Caco-2 (cell line): Measurements from ENCODE around the gene PLEKHD1. TPM values are rescaled to one million over a fixed set of nuclear protein-coding genes. Genes with fewer than 3 reads are reported as not detected.

ENCODE experiments used
- Bru-seq: library from RNA; stranded (reverse); fragments of 400-500 nt; gene quantifications from one replicate; lab custom pipeline; 2021; lab: Mats Ljungman, UMichigan
- BruChase-seq, 2 experiments: library from RNA; stranded (reverse); fragments of 400-500 nt; gene quantifications; one replicate each; lab custom pipeline; 2021; lab: Mats Ljungman, UMichigan
- BruUV-seq: library from RNA; stranded (reverse); fragments of 400-500 nt; replicated peaks from 2 replicates; lab custom pipeline; 2021; lab: Mats Ljungman, UMichigan
- CTCF ChIA-PET: fragments of 300-600 bp; sonication (Branson Sonifier 250); formaldehyde crosslinking; loops from one replicate; lab custom pipeline; 2022; ENCODE audit warnings: antibody characterized with exemption; lab: Charles Lee
- POLR2A ChIA-PET: fragments of 300-600 bp; sonication (Branson Sonifier 250); formaldehyde crosslinking; loops from one replicate; lab custom pipeline; 2022; ENCODE audit warnings: antibody characterized with exemption; lab: Charles Lee
- DNase-seq, 2 experiments: peaks; one replicate each; pipeline versions ENCODE4 v3.0.0 to v3.0.0-alpha.2; 2020 to 2022
- H3K27me3 ChIP-seq: replicated peaks from 2 replicates; pipeline ENCODE4 v1.6.0; 2011; ENCODE audit warnings: low read length; ENCODE audit not compliant: control insufficient read depth, insufficient read depth
- H3K36me3 ChIP-seq: 2 replicates; pipeline ENCODE4 v1.5.1; 2011; ENCODE audit warnings: low read length; ENCODE audit not compliant: control insufficient read depth, insufficient read depth
- H3K4me1 ChIP-seq: fragments of 250-450 bp; sonication (Bioruptor Pico); 2 replicates; pipeline ENCODE4 v1.5.1; 2020; ENCODE audit warnings: mild to moderate bottlenecking
- H3K4me3 ChIP-seq: 2 replicates; pipeline ENCODE4 v1.5.1; 2011; ENCODE audit warnings: low read depth, mild to moderate bottlenecking, control low read depth, low read length
- H3K9me3 ChIP-seq: fragments of 250-450 bp; sonication (Bioruptor Pico); 2 replicates; pipeline ENCODE4 v1.5.1; 2020; ENCODE audit warnings: mild to moderate bottlenecking, moderate library complexity
- H3K27ac Mint-ChIP-seq: one replicate; pipeline ENCODE4 v1.8.0; 2022; ENCODE audit warnings: mixed read lengths; ENCODE audit not compliant: unreplicated experiment
- H3K27me3 Mint-ChIP-seq: one replicate; pipeline ENCODE4 v1.8.0; 2022; ENCODE audit warnings: mixed read lengths; ENCODE audit not compliant: insufficient read depth, unreplicated experiment
- H3K36me3 Mint-ChIP-seq: one replicate; pipeline ENCODE4 v1.8.0; 2022; ENCODE audit warnings: mild to moderate bottlenecking, mixed read lengths; ENCODE audit not compliant: insufficient read depth, unreplicated experiment
- H3K4me1 Mint-ChIP-seq: one replicate; pipeline ENCODE4 v1.8.0; 2022; ENCODE audit warnings: low read depth, mixed read lengths; ENCODE audit not compliant: unreplicated experiment
- H3K4me3 Mint-ChIP-seq: one replicate; pipeline ENCODE4 v1.8.0; 2022; ENCODE audit warnings: mild to moderate bottlenecking, moderate library complexity, mixed read lengths; ENCODE audit not compliant: unreplicated experiment
- H3K9me3 Mint-ChIP-seq: one replicate; pipeline ENCODE4 v1.8.0; 2022; ENCODE audit warnings: mixed read lengths; ENCODE audit not compliant: unreplicated experiment
- CTCF ChIP-seq, 2 experiments: fragments of 200-600 bp in 1 of 2; IDR thresholded peaks; 1 replicate in 1 of 2; 2 replicates in 1 of 2; pipeline versions ENCODE4 v1.5.1 to v1.8.0; 2011 to 2022; ENCODE audit warnings: antibody characterized with exemption in 1 of 2, control low read depth in 1 of 2, inconsistent platforms in 1 of 2, low read depth in 1 of 2, low read length in 1 of 2, mild to moderate bottlenecking in 1 of 2, moderate library complexity in 1 of 2; ENCODE audit not compliant: insufficient read depth in 1 of 2, severe bottlenecking in 1 of 2, unreplicated experiment in 1 of 2
- intact Hi-C: fragments of 100-400 bp; cut with micrococcal nuclease; formaldehyde crosslinking; loops from one replicate; pipeline ENCODE4 v1.10.0; 2022; ENCODE audit not compliant: unreplicated experiment
- long read RNA-seq: library from polyadenylated mRNA; stranded (forward); transcript quantifications from one replicate; pipeline ENCODE4 v2.0.0, GENCODE V29; 2022
- total RNA-seq: library from RNA; stranded (reverse); gene quantifications from 2 replicates; pipeline ENCODE4 v1.2.3, GENCODE V29; 2022

The PLEKHD1 gene
- total RNA-seq (0.42 and 0.50 TPM in 2 replicates), Bru-seq, nascent RNA (percentile 23 among the genes with signal in this experiment), BruChase-seq, experiment 1, labeled RNA remaining after a 2-hour chase (percentile 33 among the genes with signal in this experiment), BruChase-seq, experiment 2, labeled RNA remaining after a 6-hour chase (percentile 30 among the genes with signal in this experiment)
- long read RNA-seq, full-length matches to known transcripts, result 1 of 4 reads
- long read RNA-seq, partial matches to known transcripts, result 1 of 4 reads
- long read RNA-seq, other reads (novel, unspliced or antisense), result 2 of 4 reads

DNA sequence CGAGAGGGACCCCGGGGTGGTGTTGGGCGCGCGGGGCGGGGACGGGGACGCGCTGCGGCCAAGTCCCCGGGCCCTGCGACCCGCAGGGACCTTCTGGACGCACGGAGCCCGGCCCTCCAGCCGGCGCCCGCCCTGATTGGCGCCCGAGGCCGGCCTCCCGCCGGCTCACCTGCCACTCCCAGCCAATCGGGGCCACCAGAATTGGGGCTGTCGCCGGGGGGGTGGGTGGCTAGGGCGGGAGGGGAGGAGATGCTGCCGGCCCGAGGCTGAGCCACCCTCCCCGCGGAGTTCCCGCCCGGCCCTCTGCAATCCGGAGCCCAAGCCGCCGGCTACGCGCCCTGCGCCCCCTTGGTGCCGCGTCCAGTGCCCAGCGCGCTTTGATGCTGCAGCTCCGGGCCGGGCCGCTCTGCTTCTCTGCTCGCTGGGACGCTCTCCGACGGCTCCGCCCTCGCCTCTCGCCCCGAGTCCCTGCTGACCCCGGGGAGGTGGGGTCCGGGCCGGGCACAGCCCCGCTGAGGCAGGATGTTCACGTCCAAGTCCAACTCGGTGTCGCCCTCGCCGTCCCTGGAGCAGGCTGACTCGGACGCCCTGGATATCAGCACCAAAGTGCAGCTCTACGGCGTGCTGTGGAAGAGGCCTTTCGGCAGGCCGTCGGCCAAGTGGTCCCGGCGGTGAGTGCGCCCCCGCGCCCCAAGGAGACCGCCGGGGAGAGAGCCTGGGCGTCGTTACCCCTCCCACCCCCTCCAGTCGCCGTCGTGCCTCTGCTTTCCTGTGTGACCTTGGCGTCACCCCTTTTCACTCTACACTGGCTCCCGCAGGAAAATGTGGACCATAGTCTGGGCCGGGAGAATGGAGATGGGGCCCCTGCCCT, at the start of gene PLEKHD1:
Gene PLEKHD1, plus strand, starts transcription at position 285 of the 871 bp plus-strand sequence. Its CDS starts 238 bp downstream, at position 523.
- Mint-ChIP-seq H3K36me3 (no peaks in the 10 kb centered on the region), H3K4me1 (no peaks in the 10 kb centered on the region), H3K4me3 (peak within 1 kb of the TSS; percentile 75), H3K9me3 (no peaks in the 10 kb centered on the region), H3K27me3 (peaks cover 10% of the 10 kb centered on the region), H3K27ac (no peak within 1 kb of the TSS)
- TF ChIP-seq CTCF (IDR thresholded peaks at IDR 0.05; ENCODE audit: insufficient read depth in 1 of 2, low read depth in 1 of 2, low read length in 1 of 2, severe bottlenecking in 1 of 2, unreplicated experiment in 1 of 2), result no peak
- intact Hi-C loops, result no loop called here
- no TSS peak for BruUV-seq
- no peaks in the 10 kb centered on the region; the same call in 1 of the 2 replicates for H3K27me3 ChIP-seq
- H3K9me3 ChIP-seq, result no peaks in the 10 kb centered on the region
- H3K4me1 ChIP-seq, result peaks cover 4% of the 10 kb centered on the region; the same call in 1 of the 2 replicates
- no peaks in the 10 kb centered on the region for H3K36me3 ChIP-seq
- H3K4me3 ChIP-seq, result peak within 1 kb of the TSS; percentile 65
- POLR2A ChIA-PET, result no interaction called here
- CTCF ChIA-PET, result interaction anchor here (0.6 to 0.8 kb wide), 3 partner anchors 19 to 225 kb away, joined by 3 to 4 read pairs (median 3); partner anchors contain the start of gene GALNT16
- DNase-seq, result peak; percentile 79 to 83

DNA sequence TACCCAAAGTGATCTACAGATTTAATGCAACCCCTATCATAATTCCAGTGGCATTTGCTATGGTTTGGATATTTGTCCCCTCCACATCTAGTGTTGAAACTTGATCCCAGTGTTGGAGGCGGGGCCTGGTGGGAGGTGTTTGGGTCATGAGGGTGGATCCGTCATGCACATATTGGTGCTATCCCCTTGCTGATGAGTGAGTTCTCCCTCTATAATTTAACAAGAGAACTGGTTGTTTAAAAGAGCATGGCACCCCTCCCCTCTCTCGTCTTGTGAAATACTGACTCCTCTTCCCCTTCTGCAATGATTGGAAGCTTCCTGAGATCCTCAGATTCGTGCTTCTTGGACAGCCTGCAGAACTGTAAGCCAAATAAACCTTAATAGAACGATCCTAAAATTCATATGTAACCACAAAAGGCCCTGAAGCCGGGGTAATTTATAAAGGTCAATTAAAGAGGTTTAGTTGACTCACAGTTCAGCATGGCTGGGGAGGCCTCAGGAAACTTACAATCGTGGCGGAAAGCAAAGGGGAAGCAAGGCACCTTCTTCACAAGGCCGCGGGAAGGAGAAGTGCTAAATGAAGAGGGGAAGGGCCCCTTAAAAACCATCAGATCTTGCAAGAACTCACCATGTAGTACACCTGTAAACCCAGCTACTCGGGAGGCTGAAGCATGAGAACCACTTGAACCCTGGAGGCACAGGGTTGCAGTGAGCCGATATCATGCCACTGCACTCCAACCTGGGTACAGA, 44.8 kb upstream of the PLEKHD1 start:
- no peak for DNase-seq
- no peak overlapping the region for H3K4me3 ChIP-seq
- H3K4me1 Mint-ChIP-seq, result no peaks in the 10 kb centered on the region
- CTCF ChIA-PET, result no interaction called here
- H3K27ac Mint-ChIP-seq, result no peak overlapping the region
- H3K27me3 Mint-ChIP-seq, result no peaks in the 10 kb centered on the region
- no peaks in the 10 kb centered on the region for H3K9me3 Mint-ChIP-seq
- no TSS peak for BruUV-seq
- POLR2A ChIA-PET, result no interaction called here
- no peaks in the 10 kb centered on the region for H3K9me3 ChIP-seq
- TF ChIP-seq CTCF (IDR thresholded peaks at IDR 0.05; ENCODE audit: insufficient read depth in 1 of 2, low read depth in 1 of 2, low read length in 1 of 2, severe bottlenecking in 1 of 2, unreplicated experiment in 1 of 2), result no peak
- no peaks in the 10 kb centered on the region for H3K4me1 ChIP-seq
- no peaks in the 10 kb centered on the region for H3K36me3 ChIP-seq
- H3K36me3 Mint-ChIP-seq, result peaks cover 17% of the 10 kb centered on the region
- intact Hi-C loops, result no loop called here
- no peaks in the 10 kb centered on the region for H3K27me3 ChIP-seq
- H3K4me3 Mint-ChIP-seq, result no peak overlapping the region

DNA sequence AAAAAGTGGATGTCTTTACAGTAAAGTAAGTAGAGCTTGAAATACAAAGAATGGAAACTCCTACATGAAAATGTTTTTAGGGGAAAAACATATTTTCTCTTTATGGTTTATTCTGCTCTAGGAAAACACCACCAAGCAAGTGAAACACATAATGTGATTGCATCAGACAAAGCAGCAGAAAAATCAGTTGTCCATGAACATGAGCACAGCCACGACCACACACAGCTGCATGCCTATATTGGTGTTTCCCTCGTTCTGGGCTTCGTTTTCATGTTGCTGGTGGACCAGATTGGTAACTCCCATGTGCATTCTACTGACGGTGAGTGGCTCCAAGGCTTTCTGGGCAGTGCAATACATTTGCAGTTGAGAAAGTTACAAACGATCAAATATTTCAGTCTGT, 42.6 kb upstream of the PLEKHD1 start:
- intact Hi-C loops, result no loop called here
- Mint-ChIP-seq H3K4me3 (no peak overlapping the region), H3K36me3 (peaks cover 18% of the 10 kb centered on the region), H3K4me1 (no peaks in the 10 kb centered on the region), H3K27me3 (no peaks in the 10 kb centered on the region), H3K27ac (no peak overlapping the region), H3K9me3 (no peaks in the 10 kb centered on the region)
- no TSS peak for BruUV-seq
- Histone ChIP-seq H3K4me3 (no peak overlapping the region), H3K4me1 (no peaks in the 10 kb centered on the region), H3K36me3 (no peaks in the 10 kb centered on the region), H3K9me3 (no peaks in the 10 kb centered on the region), H3K27me3 (no peaks in the 10 kb centered on the region)
- CTCF ChIA-PET, result no interaction called here
- TF ChIP-seq CTCF (IDR thresholded peaks at IDR 0.05; ENCODE audit: insufficient read depth in 1 of 2, low read depth in 1 of 2, low read length in 1 of 2, severe bottlenecking in 1 of 2, unreplicated experiment in 1 of 2), result no peak
- POLR2A ChIA-PET, result no interaction called here
- no peak for DNase-seq
